Cardiac ventricle fibroblast (primary cell): ENCODE measurements around the gene SLC4A5. TPM values are rescaled to one million over a fixed set of nuclear protein-coding genes. Genes with fewer than 3 reads are reported as not detected.

Experiments
- total RNA-seq: library from RNA; depleted of rRNA; stranded (reverse); fragments of >200 nt; gene quantifications from 2 replicates; pipeline ENCODE4 v1.2.3, GENCODE V29; 2015

The SLC4A5 gene, protein sequence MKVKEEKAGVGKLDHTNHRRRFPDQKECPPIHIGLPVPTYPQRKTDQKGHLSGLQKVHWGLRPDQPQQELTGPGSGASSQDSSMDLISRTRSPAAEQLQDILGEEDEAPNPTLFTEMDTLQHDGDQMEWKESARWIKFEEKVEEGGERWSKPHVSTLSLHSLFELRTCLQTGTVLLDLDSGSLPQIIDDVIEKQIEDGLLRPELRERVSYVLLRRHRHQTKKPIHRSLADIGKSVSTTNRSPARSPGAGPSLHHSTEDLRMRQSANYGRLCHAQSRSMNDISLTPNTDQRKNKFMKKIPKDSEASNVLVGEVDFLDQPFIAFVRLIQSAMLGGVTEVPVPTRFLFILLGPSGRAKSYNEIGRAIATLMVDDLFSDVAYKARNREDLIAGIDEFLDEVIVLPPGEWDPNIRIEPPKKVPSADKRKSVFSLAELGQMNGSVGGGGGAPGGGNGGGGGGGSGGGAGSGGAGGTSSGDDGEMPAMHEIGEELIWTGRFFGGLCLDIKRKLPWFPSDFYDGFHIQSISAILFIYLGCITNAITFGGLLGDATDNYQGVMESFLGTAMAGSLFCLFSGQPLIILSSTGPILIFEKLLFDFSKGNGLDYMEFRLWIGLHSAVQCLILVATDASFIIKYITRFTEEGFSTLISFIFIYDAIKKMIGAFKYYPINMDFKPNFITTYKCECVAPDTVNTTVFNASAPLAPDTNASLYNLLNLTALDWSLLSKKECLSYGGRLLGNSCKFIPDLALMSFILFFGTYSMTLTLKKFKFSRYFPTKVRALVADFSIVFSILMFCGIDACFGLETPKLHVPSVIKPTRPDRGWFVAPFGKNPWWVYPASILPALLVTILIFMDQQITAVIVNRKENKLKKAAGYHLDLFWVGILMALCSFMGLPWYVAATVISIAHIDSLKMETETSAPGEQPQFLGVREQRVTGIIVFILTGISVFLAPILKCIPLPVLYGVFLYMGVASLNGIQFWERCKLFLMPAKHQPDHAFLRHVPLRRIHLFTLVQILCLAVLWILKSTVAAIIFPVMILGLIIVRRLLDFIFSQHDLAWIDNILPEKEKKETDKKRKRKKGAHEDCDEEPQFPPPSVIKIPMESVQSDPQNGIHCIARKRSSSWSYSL
- 0.34 and 1.7 TPM in 2 replicates for total RNA-seq

GRCh38 chr2:74343316-74343715, at the start of gene SLC4A5:
Gene SLC4A5 (minus strand): TSS chr2:74343416. CDS start chr2:74315023, 28,393 bp downstream.

DNA sequence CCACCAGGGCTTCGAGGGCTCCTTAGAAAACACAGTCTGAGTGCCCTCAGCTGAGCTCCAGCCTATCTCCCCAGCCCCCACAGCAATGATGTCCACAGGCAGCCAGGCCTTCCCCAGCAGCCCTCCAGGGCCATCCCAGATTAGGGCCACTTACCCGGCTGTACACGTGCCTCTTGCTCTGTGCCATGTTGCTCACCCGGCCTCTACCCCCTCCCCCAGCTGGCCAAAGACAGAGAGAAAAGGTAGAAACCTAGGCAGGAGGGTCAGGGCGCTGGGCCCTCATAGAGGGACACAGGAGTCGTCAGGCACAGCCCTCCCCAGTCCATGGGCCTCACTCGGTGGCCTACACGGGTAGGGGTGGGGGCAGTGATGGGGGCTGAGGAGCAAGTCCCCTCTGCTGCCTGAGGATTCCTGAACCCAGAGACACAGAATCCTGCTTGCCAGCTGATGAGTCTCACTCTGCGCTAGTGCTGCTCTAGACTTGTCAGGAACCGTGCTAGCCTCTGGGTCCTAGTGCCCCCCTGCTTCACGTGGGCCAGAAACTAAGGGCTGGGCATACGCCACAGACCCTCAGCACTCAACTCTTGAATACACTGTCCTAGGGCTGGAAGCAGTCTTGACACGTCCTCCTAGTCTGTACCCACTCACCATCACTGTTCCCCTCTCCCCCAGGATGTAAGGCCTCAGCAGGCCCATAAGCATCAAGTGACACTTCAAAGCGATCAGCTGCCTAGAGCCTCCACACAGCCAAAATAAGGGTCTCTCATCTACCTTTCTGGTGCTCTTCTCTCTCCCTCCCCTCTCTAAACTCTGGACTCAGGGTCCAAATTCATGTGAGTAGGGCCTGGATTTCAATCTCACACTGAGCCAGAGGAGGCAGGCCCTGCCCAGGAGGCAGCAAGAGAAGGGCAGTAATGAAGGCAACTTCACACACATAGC, 36.9 kb upstream of the SLC4A5 start, which contains the start of gene DCTN1:
Gene DCTN1 (minus strand): TSS at position 461 of the 939 bp plus-strand sequence. CDS start 274 bp downstream, at position 187.

GRCh38 chr2:74198461-74199274, 144.5 kb downstream of the SLC4A5 start, which contains the start of gene MTHFD2:
Gene MTHFD2 (plus strand): TSS chr2:74198615. CDS start chr2:74198642, 27 bp downstream.

DNA sequence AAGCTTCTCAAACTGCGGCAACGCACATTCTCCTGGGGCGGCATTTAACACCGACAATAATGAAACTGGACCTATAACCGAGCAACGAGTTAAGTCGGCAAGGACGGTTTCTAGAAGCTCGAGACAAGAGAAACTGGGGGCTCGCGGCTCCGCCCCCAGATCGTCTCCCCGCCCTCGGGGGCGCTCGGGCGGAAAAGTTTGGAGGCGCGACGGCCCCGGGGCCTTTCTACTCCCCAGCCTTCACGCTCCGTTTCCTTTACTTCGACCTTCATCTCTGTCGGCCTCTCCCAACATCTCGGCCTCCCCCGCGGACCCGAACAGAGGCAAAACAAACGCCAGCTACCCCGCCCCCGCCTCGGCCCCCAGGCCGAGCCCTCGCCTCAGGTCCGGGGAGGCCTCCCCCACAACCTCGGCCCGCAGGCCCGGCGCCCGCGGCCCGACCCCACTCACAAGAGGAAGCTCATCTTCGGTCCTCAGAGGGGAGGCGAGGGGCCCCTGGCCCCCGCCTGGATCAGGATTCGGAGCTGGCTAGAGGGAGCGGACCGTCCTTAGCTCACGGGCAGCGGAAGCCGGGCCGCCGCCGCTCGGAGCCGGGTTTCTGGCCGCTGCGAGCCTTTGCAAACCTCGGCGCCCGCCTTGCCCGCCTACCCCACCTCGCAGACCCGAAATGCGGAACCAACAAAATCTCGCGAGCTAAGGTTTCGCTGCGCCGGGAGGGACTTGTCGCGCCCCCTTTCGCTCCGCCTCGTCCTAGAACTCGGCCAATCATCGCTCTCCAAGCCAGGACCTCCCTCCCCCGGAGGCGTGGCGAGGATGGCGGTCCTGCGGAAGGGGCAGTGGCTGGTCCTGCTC, 164.8 kb downstream of the SLC4A5 start, which contains the start of gene MOB1A:
Gene MOB1A (minus strand): TSS at position 669 of the 852 bp plus-strand sequence. CDS start 205 bp downstream, at position 464.

Other genes starting within 250 kb of the SLC4A5 start
- 15.1 and 34.5 TPM in 2 replicates for gene BOLA3, start 195.5 kb downstream of the SLC4A5 start, total RNA-seq
- 75.7 and 95.5 TPM in 2 replicates for gene MOB1A, start 164.5 kb downstream of the SLC4A5 start, total RNA-seq
- 59.9 and 60.3 TPM in 2 replicates for gene MTHFD2, start 144.8 kb downstream of the SLC4A5 start, total RNA-seq
- 83.1 and 101 TPM in 2 replicates for gene DCTN1, start 36.9 kb upstream of the SLC4A5 start, total RNA-seq
- 1.6 and 4.9 TPM in 2 replicates for gene C2orf81, start 78.2 kb upstream of the SLC4A5 start, total RNA-seq
- 19.8 and 20.9 TPM in 2 replicates for gene WDR54, start 78.3 kb upstream of the SLC4A5 start, total RNA-seq
- 10.4 and 13.9 TPM in 2 replicates for gene RTKN, start 98.5 kb upstream of the SLC4A5 start, total RNA-seq
- gene INO80B, start 111.7 kb upstream of the SLC4A5 start, total RNA-seq = 16.6 and 18.4 TPM in 2 replicates
- 46.9 and 49.3 TPM in 2 replicates for gene WBP1, start 115.0 kb upstream of the SLC4A5 start, total RNA-seq
- 41.9 and 45.2 TPM in 2 replicates for gene MOGS, start 122.0 kb upstream of the SLC4A5 start, total RNA-seq
- gene MRPL53, start 129.3 kb upstream of the SLC4A5 start, total RNA-seq = 17.1 and 46.9 TPM in 2 replicates
- gene CCDC142, start 139.6 kb upstream of the SLC4A5 start, total RNA-seq = 7.0 and 15.5 TPM in 2 replicates
- 18.9 and 20.7 TPM in 2 replicates for gene TTC31, start 139.7 kb upstream of the SLC4A5 start, total RNA-seq
- 3.2 TPM in 2 replicates for gene LBX2, start 156.2 kb upstream of the SLC4A5 start, total RNA-seq
- gene PCGF1, start 164.3 kb upstream of the SLC4A5 start, total RNA-seq = 8.9 and 13.4 TPM in 2 replicates
- gene TLX2, start 171.0 kb upstream of the SLC4A5 start, total RNA-seq = not detected in 2 replicates
- not detected in 2 replicates for gene DQX1, start 182.8 kb upstream of the SLC4A5 start, total RNA-seq
- 63.0 and 84.6 TPM in 2 replicates for gene AUP1, start 186.3 kb upstream of the SLC4A5 start, total RNA-seq
- 14.9 and 21.3 TPM in 2 replicates for gene HTRA2, start 186.5 kb upstream of the SLC4A5 start, total RNA-seq
- gene LOXL3, start 210.5 kb upstream of the SLC4A5 start, total RNA-seq = 21.8 and 27.0 TPM in 2 replicates
- gene DOK1, start 211.3 kb upstream of the SLC4A5 start, total RNA-seq = 28.5 and 32.5 TPM in 2 replicates